HepG2 (cell line): ENCODE results near the gene ARMH1. TPM values are rescaled to one million over a fixed set of nuclear protein-coding genes. Genes with fewer than 3 reads are reported as not detected.

Source experiments
- ARID4A ChIP-seq: sonication (generic); formaldehyde crosslinking; IDR thresholded peaks from 2 replicates; pipeline ENCODE4 v1.5.0; 2020; ENCODE audit warnings: mild to moderate bottlenecking, missing genetic modification reagents, borderline replicate concordance
- BRF2 ChIP-seq: sonication (generic); formaldehyde crosslinking; IDR thresholded peaks from 2 replicates; pipeline ENCODE4 v1.8.1; 2022; ENCODE audit warnings: mild to moderate bottlenecking, missing genetic modification reagents
- GABPA ChIP-seq, 2 experiments: IDR thresholded peaks; 2 replicates each; pipeline ENCODE4 v1.6.1; 2011 to 2016; ENCODE audit warnings: low read depth in 2 of 2, low read length in 1 of 2, missing biosample characterization in 1 of 2, missing genetic modification characterization in 1 of 2
- MIXL1 ChIP-seq: IDR thresholded peaks from 2 replicates; pipeline ENCODE4 v1.6.1; 2016
- SMAD1 ChIP-seq: sonication (generic); formaldehyde crosslinking; IDR thresholded peaks from 2 replicates; pipeline ENCODE4 v1.4.0; 2020; ENCODE audit warnings: missing genetic modification reagents, low read depth, mild to moderate bottlenecking, borderline replicate concordance
- YEATS4 ChIP-seq: sonication (generic); formaldehyde crosslinking; IDR thresholded peaks from 2 replicates; pipeline ENCODE4 v1.4.0; 2020; ENCODE audit warnings: missing genetic modification reagents, borderline replicate concordance
- ZFP90 ChIP-seq: sonication (generic); formaldehyde crosslinking; IDR thresholded peaks from 2 replicates; pipeline ENCODE4 v1.8.0; 2022; ENCODE audit warnings: missing genetic modification reagents, mild to moderate bottlenecking, inconsistent platforms, borderline replicate concordance
- ZNF431 ChIP-seq: sonication (generic); formaldehyde crosslinking; IDR thresholded peaks from 2 replicates; pipeline ENCODE4 v1.9.0; 2022; ENCODE audit warnings: missing genetic modification reagents, low read depth, mild to moderate bottlenecking, borderline replicate concordance
- ZNF543 ChIP-seq: sonication (generic); formaldehyde crosslinking; IDR thresholded peaks from 2 replicates; pipeline ENCODE4 v1.4.0; 2020; ENCODE audit warnings: mild to moderate bottlenecking, missing genetic modification reagents
- ZNF549 ChIP-seq: sonication (generic); formaldehyde crosslinking; IDR thresholded peaks from 2 replicates; pipeline ENCODE4 v1.5.0; 2020; ENCODE audit warnings: missing genetic modification reagents
- ZNF597 ChIP-seq: sonication (generic); formaldehyde crosslinking; IDR thresholded peaks from 2 replicates; pipeline ENCODE4 v1.5.0; 2020; ENCODE audit warnings: missing genetic modification reagents
- ZNF687 ChIP-seq: sonication (generic); formaldehyde crosslinking; IDR thresholded peaks from 2 replicates; pipeline ENCODE4 v1.5.1; 2020; ENCODE audit warnings: mild to moderate bottlenecking, missing genetic modification reagents, moderate library complexity
- ZNF749 ChIP-seq: sonication (generic); formaldehyde crosslinking; IDR thresholded peaks from 2 replicates; pipeline ENCODE4 v1.8.0; 2022; ENCODE audit warnings: mild to moderate bottlenecking, missing genetic modification reagents, moderate library complexity, borderline replicate concordance
- polyA plus RNA-seq, 8 experiments: library from polyadenylated mRNA; depleted of rRNA in 3 of 8; stranded (reverse) in 7 of 8; unstranded in 1 of 8; fragments of >200 nt; fragmentation: Illumina TruSeq in 4 of 8; extraction: Trizol in 4 of 8; gene quantifications; 2 replicates each; pipeline versions ENCODE4 v1.2.1 to v1.2.3, GENCODE V29; 2011 to 2016; ENCODE audit warnings: low read depth in 4 of 8, missing spikeins in 1 of 8, mixed read lengths in 1 of 8; ENCODE audit not compliant: insufficient read depth in 1 of 8
- total RNA-seq, 5 experiments: library from RNA; depleted of rRNA; stranded (reverse); fragments of >200 nt; fragmentation: Illumina TruSeq; extraction: Trizol; gene quantifications; 2 replicates each; pipeline ENCODE4 v1.2.3, GENCODE V29; 2016; ENCODE audit warnings: low read depth in 1 of 5

Gene ARMH1
- total and polyA plus RNA-seq, 2 of the 13 experiments (the other 11 are each of a cell fraction or from before 2014, with no cell fraction given): 0.69 TPM; not detected in 1

GRCh38 chr1:44739307-44740178 is 65.0 kb downstream of the ARMH1 start, which contains the start of gene KIF2C (continued):
- TF ChIP-seq ARID4A (CRISPR knock-in tag) (peak; percentile 100), ZNF549 (CRISPR knock-in tag) (no peak), BRF2 (peak; percentile 87; the same call in 1 of the 2 replicates), SMAD1 (peak; percentile 17; the same call in 1 of the 2 replicates), ZNF431 (CRISPR knock-in tag) (no peak), ZFP90 (peak; percentile 86), GABPA (IDR thresholded peaks at IDR 0.05; ENCODE audit: low read depth, low read length) (peak; percentile 47; the same call in 1 of the 2 replicates), GABPA (CRISPR knock-in tag; IDR thresholded peaks at IDR 0.05; ENCODE audit: low read depth) (peak; percentile 91), ZNF687 (CRISPR knock-in tag) (peak; percentile 93), ZNF749 (CRISPR knock-in tag) (no peak; the same call in 1 of the 2 replicates), ZNF597 (no peak), ZNF543 (0 out of 2 replicates have a peak, but pooled peaks have one; percentile 26), YEATS4 (peak; percentile 91), MIXL1 (CRISPR knock-in tag) (peak; percentile 42; the same call in 1 of the 2 replicates)
